Trophoblast cell (in vitro differentiated cells and primary cell): ENCODE results near the gene MYH14.
A peak's percentile ranks its signal among the peaks of the same experiment; 100 is the strongest.

ENCODE experiments used
- DNase-seq, 2 donors: peaks; one replicate each; pipeline ENCODE4 v3.0.0-alpha.2; 2016
- H2AFZ ChIP-seq: 2 replicates; pipeline ENCODE4 v1.6.1; 2013; ENCODE audit warnings: low read length, moderate library complexity, mild to moderate bottlenecking; ENCODE audit not compliant: insufficient read depth, poor library complexity
- H2AK5ac ChIP-seq: 2 replicates; pipeline ENCODE4 v1.6.1; 2013; ENCODE audit warnings: mild to moderate bottlenecking, low read length
- H2BK120ac ChIP-seq: 2 replicates; pipeline ENCODE4 v1.6.1; 2013; ENCODE audit warnings: low read length, mild to moderate bottlenecking, moderate library complexity; ENCODE audit not compliant: insufficient read depth, poor library complexity
- H2BK12ac ChIP-seq: 2 replicates; pipeline ENCODE4 v1.6.1; 2013; ENCODE audit warnings: mild to moderate bottlenecking, low read length, moderate library complexity
- H2BK5ac ChIP-seq: 2 replicates; pipeline ENCODE4 v1.6.1; 2013; ENCODE audit warnings: low read length, low read depth, moderate library complexity, mild to moderate bottlenecking; ENCODE audit not compliant: poor library complexity
- H3K14ac ChIP-seq: 2 replicates; pipeline ENCODE4 v1.6.1; 2013; ENCODE audit warnings: mild to moderate bottlenecking, low read length
- H3K18ac ChIP-seq: 2 replicates; pipeline ENCODE4 v1.6.1; 2013; ENCODE audit warnings: mild to moderate bottlenecking, low read length
- H3K23ac ChIP-seq: 2 replicates; pipeline ENCODE4 v1.6.1; 2013; ENCODE audit warnings: low read length
- H3K27ac ChIP-seq: 2 replicates; pipeline ENCODE4 v1.5.1; 2013; ENCODE audit warnings: low read depth, mild to moderate bottlenecking, inconsistent platforms, low read length, moderate library complexity
- H3K27me3 ChIP-seq: 2 replicates; pipeline ENCODE4 v1.6.1; 2013; ENCODE audit warnings: inconsistent platforms, mild to moderate bottlenecking, low read length, moderate library complexity; ENCODE audit not compliant: insufficient read depth
- H3K36me3 ChIP-seq, 2 experiments: 1 replicate in 1 of 2; 2 replicates in 1 of 2; pipeline ENCODE4 v1.6.1; 2013; ENCODE audit warnings: low read length in 2 of 2, mild to moderate bottlenecking in 2 of 2, moderate library complexity in 1 of 2; ENCODE audit not compliant: insufficient read depth in 2 of 2, control insufficient read depth in 1 of 2
- H3K4ac ChIP-seq: 2 replicates; pipeline ENCODE4 v1.6.1; 2013; ENCODE audit warnings: low read depth, mild to moderate bottlenecking, low read length, moderate library complexity
- H3K4me1 ChIP-seq, 2 experiments: 1 replicate in 1 of 2; 2 replicates in 1 of 2; pipeline ENCODE4 v1.6.1; 2013; ENCODE audit warnings: low read length in 2 of 2, mild to moderate bottlenecking in 2 of 2, moderate library complexity in 1 of 2; ENCODE audit not compliant: insufficient read depth in 2 of 2, control insufficient read depth in 1 of 2
- H3K4me2 ChIP-seq: 2 replicates; pipeline ENCODE4 v1.6.1; 2013; ENCODE audit warnings: inconsistent platforms, mild to moderate bottlenecking, low read length, moderate library complexity
- H3K4me3 ChIP-seq: 2 replicates; pipeline ENCODE4 v1.5.1; 2013; ENCODE audit warnings: mild to moderate bottlenecking, low read depth, low read length, inconsistent platforms
- H3K79me1 ChIP-seq: one replicate; pipeline ENCODE4 v1.6.1; 2013; ENCODE audit warnings: low read length
- H3K79me2 ChIP-seq: 2 replicates; pipeline ENCODE4 v1.6.1; 2013; ENCODE audit warnings: low read length, mild to moderate bottlenecking; ENCODE audit not compliant: control insufficient read depth, insufficient read depth, poor library complexity
- H3K9ac ChIP-seq: 2 replicates; pipeline ENCODE4 v1.6.1; 2013; ENCODE audit warnings: mild to moderate bottlenecking, low read length
- H3K9me3 ChIP-seq: 2 replicates; pipeline ENCODE4 v1.6.1; 2013; ENCODE audit warnings: low read depth, mild to moderate bottlenecking, control low read depth, inconsistent platforms, low read length; ENCODE audit not compliant: insufficient read depth
- H4K12ac ChIP-seq: 2 replicates; pipeline ENCODE4 v1.6.1; 2013; ENCODE audit warnings: low read depth, mild to moderate bottlenecking, low read length, moderate library complexity
- H4K8ac ChIP-seq: 2 replicates; pipeline ENCODE4 v1.6.1; 2013; ENCODE audit warnings: low read depth, mild to moderate bottlenecking, low read length, moderate library complexity
- H4K91ac ChIP-seq: one replicate; pipeline ENCODE4 v1.6.1; 2013; ENCODE audit warnings: low read depth, mild to moderate bottlenecking, low read length, moderate library complexity
- WGBS: extraction: QIAGEN DNeasy Blood & Tissue Kit; methylation state at CpG from one replicate; pipeline ENCODE4 v1.1.7; 2013; ENCODE audit warnings: missing lambda C conversion rate; ENCODE audit not compliant: insufficient read length, insufficient coverage; ENCODE audit errors: extremely low coverage; 5-methylcytosine and 5-hydroxymethylcytosine counted together

The MYH14 gene

DNA sequence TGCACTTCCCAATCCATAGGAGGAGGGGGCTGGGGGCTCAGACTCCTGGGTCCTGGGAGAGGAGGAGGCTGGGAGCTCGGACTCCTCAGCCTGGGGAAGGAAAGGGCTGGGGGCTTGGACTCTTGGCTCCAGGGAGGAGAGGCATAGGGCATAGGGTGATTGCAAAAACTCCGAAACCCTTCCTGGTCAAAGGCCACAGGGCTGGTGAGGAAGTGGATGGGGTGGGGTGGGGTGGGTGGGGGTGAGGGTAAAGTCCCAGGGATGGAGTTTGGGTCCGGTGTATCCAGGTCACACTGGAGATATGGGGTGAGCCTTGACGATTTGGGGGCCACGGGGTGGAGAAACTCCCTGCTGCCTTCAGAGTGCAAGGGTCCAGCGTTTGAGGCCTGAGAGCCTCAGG lies 2.8 kb downstream of the MYH14 start:
- Histone ChIP-seq H3K4ac (no peak overlapping the region), H3K27ac (no peak overlapping the region), H3K9ac (no peak overlapping the region), H3K14ac (no peak overlapping the region), H4K12ac (no peak overlapping the region), H3K4me2 (peak overlapping the region; percentile 57), H2BK12ac (no peak overlapping the region), H2AFZ (no peak overlapping the region), H3K4me3 (no peak overlapping the region), H3K4me1 (peaks cover 3 to 19% of the 10 kb centered on the region in 2 experiments), H2BK5ac (no peak overlapping the region), H2BK120ac (no peak overlapping the region), H3K79me2 (peaks cover 2% of the 10 kb centered on the region), H3K27me3 (no peaks in the 10 kb centered on the region), H2AK5ac (no peak overlapping the region), H4K8ac (no peak overlapping the region), H3K23ac (no peak overlapping the region), H3K18ac (no peak overlapping the region), H4K91ac (peak overlapping the region; percentile 28), H3K79me1 (no peaks in the 10 kb centered on the region), H3K36me3 (peaks cover 0 to 2% of the 10 kb centered on the region in 2 experiments), H3K9me3 (no peaks in the 10 kb centered on the region)
- no CpG with 5 or more reads among the region's 6 CpGs for WGBS
- DNase-seq, result no peak

DNA sequence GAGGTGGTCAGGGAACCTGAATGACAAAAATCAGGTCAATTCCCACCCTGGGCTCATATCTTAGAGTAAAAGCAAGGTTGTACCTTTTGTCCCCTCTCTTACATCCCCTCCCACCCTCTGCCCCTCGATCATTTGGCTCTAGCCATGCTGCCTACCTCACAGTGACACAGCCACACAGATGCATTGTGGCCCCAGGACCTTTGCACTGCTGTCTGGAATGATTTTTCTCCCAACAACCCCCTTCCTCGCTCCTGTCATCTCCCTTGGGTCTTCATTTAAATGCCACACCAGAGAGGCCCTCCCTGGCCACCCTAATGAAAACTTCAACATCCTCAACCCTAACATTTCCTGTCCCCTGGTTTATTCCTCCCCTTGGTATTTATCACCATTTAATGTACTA lies 4.3 kb downstream of the MYH14 start:
- H2AK5ac ChIP-seq, result no peak overlapping the region
- H3K9me3 ChIP-seq, result peaks cover 2% of the 10 kb centered on the region
- H2BK120ac ChIP-seq, result no peak overlapping the region
- H3K14ac ChIP-seq, result no peak overlapping the region
- WGBS, result no CpG with 5 or more reads among the region's 2 CpGs
- peaks cover 2% of the 10 kb centered on the region for H3K79me2 ChIP-seq
- H3K23ac ChIP-seq, result no peak overlapping the region
- H3K27ac ChIP-seq, result no peak overlapping the region
- no peak overlapping the region for H3K4me3 ChIP-seq
- no peak overlapping the region for H2AFZ ChIP-seq
- H3K4me2 ChIP-seq, result no peak overlapping the region
- no peaks in the 10 kb centered on the region for H3K27me3 ChIP-seq
- peaks cover 3 to 19% of the 10 kb centered on the region in 2 experiments for H3K4me1 ChIP-seq
- H4K8ac ChIP-seq, result no peak overlapping the region
- no peak overlapping the region for H3K4ac ChIP-seq
- H4K12ac ChIP-seq, result no peak overlapping the region
- H2BK12ac ChIP-seq, result no peak overlapping the region
- H2BK5ac ChIP-seq, result no peak overlapping the region
- no peak overlapping the region for H4K91ac ChIP-seq
- no peak for DNase-seq
- no peaks in the 10 kb centered on the region for H3K79me1 ChIP-seq
- peaks cover 0 to 6% of the 10 kb centered on the region in 2 experiments for H3K36me3 ChIP-seq
- no peak overlapping the region for H3K18ac ChIP-seq
- no peak overlapping the region for H3K9ac ChIP-seq

DNA sequence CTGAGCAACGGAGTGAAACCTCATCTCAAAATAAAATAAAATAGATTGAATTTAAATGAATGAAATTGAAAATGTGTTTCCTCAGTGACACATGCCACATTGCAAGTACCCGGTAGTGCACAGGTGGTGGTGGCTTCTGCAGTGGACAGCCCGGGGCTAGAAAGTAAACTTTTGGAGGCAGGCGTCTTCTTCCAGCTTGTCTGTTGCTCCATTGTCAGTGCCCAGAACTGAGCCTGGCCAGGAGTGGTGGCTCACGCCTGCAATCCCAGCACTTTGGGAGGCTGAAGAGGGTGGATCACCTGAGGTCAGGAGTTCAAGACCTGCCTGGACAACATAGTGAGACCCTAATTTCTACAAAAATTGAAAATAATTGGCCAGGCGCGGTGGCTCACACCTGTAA lies 5.7 kb downstream of the MYH14 start:
- Histone ChIP-seq H2BK12ac (no peak overlapping the region), H3K18ac (no peak overlapping the region), H3K4me1 (peaks cover 3 to 11% of the 10 kb centered on the region in 2 experiments), H2AFZ (no peak overlapping the region), H3K27me3 (no peaks in the 10 kb centered on the region), H3K4ac (no peak overlapping the region), H3K4me3 (no peak overlapping the region), H3K36me3 (peaks cover 0 to 6% of the 10 kb centered on the region in 2 experiments), H2AK5ac (no peak overlapping the region), H3K4me2 (no peak overlapping the region), H2BK5ac (no peak overlapping the region), H4K12ac (no peak overlapping the region), H3K79me2 (no peaks in the 10 kb centered on the region), H3K27ac (no peak overlapping the region), H3K79me1 (peaks cover 6% of the 10 kb centered on the region), H3K23ac (no peak overlapping the region), H4K8ac (no peak overlapping the region), H4K91ac (no peak overlapping the region), H3K14ac (no peak overlapping the region), H3K9me3 (peaks cover 2% of the 10 kb centered on the region), H2BK120ac (no peak overlapping the region), H3K9ac (no peak overlapping the region)
- no peak for DNase-seq
- no CpG with 5 or more reads among the region's 7 CpGs for WGBS

DNA sequence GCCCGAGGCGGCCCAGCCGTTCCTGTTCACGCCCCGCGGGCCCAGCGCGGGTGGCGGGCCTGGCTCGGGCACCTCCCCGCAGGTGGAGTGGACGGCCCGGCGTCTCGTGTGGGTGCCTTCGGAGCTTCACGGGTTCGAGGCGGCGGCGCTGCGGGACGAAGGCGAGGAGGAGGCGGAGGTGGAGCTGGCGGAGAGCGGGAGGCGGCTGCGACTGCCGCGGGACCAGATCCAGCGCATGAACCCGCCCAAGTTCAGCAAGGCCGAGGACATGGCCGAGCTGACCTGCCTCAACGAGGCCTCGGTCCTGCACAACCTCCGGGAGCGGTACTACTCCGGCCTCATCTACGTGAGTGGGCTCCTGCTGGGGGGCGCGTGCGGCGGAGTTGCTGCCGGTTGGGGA lies 7.0 kb downstream of the MYH14 start:
- Histone ChIP-seq H2AK5ac (no peak overlapping the region), H3K18ac (no peak overlapping the region), H3K79me2 (no peaks in the 10 kb centered on the region), H2BK5ac (no peak overlapping the region), H2BK12ac (no peak overlapping the region), H4K91ac (no peak overlapping the region), H3K4ac (no peak overlapping the region), H2BK120ac (no peak overlapping the region), H3K23ac (no peak overlapping the region), H3K14ac (no peak overlapping the region), H2AFZ (no peak overlapping the region), H4K12ac (no peak overlapping the region), H3K4me3 (no peak overlapping the region), H3K9me3 (peaks cover 2% of the 10 kb centered on the region), H3K27me3 (no peaks in the 10 kb centered on the region), H4K8ac (no peak overlapping the region), H3K4me1 (peaks cover 11 to 17% of the 10 kb centered on the region in 2 experiments), H3K27ac (no peak overlapping the region), H3K9ac (no peak overlapping the region), H3K79me1 (peaks cover 14% of the 10 kb centered on the region), H3K4me2 (no peak overlapping the region), H3K36me3 (peaks cover 0 to 6% of the 10 kb centered on the region in 2 experiments)
- WGBS, result no CpG with 5 or more reads among the region's 46 CpGs
- DNase-seq, result no peak
